ENCODE measurements around the gene HEXIM1.

DNA sequence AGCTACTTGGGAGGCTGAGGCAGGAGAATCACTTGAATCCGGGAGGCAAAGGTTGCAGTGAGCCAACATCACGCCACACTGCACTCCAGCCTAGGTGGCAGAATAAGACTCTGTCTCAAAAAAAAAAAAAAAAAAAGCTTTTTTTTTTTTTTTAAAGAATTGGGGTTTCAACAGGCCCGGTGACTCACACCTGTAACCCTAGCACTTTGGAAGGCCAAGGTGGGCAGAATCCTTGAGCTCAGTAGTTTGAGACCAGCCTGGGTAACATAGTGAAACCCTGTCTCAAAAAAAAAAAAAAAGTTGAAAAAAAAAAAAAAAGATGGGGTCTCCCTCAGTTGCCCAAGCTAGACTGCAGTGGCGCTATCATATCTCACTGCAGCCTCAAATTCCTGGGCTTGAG is 6.8 kb downstream of the HEXIM1 start:
- TF ChIP-seq POLR2A (IDR thresholded peaks at IDR 0.05) = no peak
- TF ChIP-seq POLR2AphosphoS5 (IDR thresholded peaks at IDR 0.05) = no peak
- TF ChIP-seq, protein P1, sequence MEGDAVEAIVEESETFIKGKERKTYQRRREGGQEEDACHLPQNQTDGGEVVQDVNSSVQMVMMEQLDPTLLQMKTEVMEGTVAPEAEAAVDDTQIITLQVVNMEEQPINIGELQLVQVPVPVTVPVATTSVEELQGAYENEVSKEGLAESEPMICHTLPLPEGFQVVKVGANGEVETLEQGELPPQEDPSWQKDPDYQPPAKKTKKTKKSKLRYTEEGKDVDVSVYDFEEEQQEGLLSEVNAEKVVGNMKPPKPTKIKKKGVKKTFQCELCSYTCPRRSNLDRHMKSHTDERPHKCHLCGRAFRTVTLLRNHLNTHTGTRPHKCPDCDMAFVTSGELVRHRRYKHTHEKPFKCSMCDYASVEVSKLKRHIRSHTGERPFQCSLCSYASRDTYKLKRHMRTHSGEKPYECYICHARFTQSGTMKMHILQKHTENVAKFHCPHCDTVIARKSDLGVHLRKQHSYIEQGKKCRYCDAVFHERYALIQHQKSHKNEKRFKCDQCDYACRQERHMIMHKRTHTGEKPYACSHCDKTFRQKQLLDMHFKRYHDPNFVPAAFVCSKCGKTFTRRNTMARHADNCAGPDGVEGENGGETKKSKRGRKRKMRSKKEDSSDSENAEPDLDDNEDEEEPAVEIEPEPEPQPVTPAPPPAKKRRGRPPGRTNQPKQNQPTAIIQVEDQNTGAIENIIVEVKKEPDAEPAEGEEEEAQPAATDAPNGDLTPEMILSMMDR (IDR thresholded peaks at IDR 0.05) = no peak
- TF ChIP-seq EP300 (IDR thresholded peaks at IDR 0.05; ENCODE audit: low read depth) = no peak

Measured in transverse colon (tissue), 4 donors.